Muscle layer of duodenum (tissue), 2 donors: ENCODE results near the gene TMEM178B.

ENCODE experiments used
- H3K27ac ChIP-seq: one replicate; pipeline ENCODE4 v1.7.0; 2013; ENCODE audit warnings: mild to moderate bottlenecking, low read length
- H3K27me3 ChIP-seq: one replicate; pipeline ENCODE4 v1.7.0; 2013; ENCODE audit warnings: low read depth, mild to moderate bottlenecking, control low read depth, low read length
- H3K36me3 ChIP-seq, 2 donors: one replicate each; pipeline ENCODE4 v1.7.0; 2013; ENCODE audit warnings: low read length in 2 of 2, control low read depth in 1 of 2, mild to moderate bottlenecking in 1 of 2; ENCODE audit not compliant: insufficient read depth in 2 of 2, control insufficient read depth in 1 of 2
- H3K4me1 ChIP-seq, 2 donors: one replicate each; pipeline ENCODE4 v1.7.0; 2013; ENCODE audit warnings: low read length in 2 of 2, mild to moderate bottlenecking in 2 of 2, control low read depth in 1 of 2, moderate library complexity in 1 of 2; ENCODE audit not compliant: insufficient read depth in 2 of 2, control insufficient read depth in 1 of 2
- H3K4me3 ChIP-seq, 2 donors: one replicate each; pipeline ENCODE4 v1.7.0; 2013; ENCODE audit warnings: low read length in 2 of 2, low read depth in 1 of 2, mild to moderate bottlenecking in 1 of 2
- H3K9me3 ChIP-seq, 2 donors: one replicate each; pipeline ENCODE4 v1.7.0; 2013; ENCODE audit warnings: low read length in 2 of 2, control low read depth in 1 of 2, mild to moderate bottlenecking in 1 of 2; ENCODE audit not compliant: control insufficient read depth in 1 of 2
- donor health status: healthy.

TMEM178B gene

DNA sequence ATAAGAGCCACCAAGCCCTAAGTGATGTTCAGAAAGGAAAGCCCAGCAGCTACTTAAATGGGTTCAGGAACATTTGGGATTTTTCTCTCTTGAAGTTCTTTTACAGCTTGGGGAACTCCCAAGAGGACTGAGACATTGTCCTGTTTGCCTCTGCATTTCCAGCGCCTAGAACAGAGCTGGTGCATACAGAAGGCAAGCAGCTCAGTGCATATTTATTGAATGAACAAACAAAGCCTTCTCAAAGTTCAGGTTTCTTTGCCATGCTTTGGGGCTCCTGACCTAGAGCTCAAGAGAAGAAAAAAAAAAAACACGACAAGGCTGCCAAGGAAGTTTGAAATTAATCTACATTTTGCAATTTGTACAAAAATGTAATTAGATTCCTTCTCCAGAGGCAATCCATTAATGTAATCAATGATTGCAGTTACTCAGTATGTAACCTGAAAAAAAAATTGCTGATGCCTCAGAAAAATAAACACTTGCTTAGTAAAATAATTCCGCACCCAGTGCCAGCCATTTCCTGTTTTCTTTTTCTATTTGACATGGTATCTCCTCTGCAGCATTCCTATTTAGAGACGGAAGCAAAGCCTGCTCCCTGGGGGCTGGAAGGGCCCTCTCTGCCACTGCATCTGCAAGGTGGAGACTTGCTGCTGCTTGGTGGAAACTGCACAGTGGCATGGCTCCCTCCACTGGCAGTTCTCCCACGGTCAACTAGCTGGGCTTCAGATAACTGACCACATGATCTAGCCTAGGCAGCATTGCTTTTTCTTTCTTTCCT lies 157.3 kb downstream of the TMEM178B start:
- H3K4me3 ChIP-seq, result no peak overlapping the region
- no peaks in the 10 kb centered on the region for H3K4me1 ChIP-seq
- H3K9me3 ChIP-seq, result no peaks in the 10 kb centered on the region
- H3K36me3 ChIP-seq, result no peaks in the 10 kb centered on the region
- no peak overlapping the region for H3K27ac ChIP-seq
- H3K27me3 ChIP-seq, result no peaks in the 10 kb centered on the region

DNA sequence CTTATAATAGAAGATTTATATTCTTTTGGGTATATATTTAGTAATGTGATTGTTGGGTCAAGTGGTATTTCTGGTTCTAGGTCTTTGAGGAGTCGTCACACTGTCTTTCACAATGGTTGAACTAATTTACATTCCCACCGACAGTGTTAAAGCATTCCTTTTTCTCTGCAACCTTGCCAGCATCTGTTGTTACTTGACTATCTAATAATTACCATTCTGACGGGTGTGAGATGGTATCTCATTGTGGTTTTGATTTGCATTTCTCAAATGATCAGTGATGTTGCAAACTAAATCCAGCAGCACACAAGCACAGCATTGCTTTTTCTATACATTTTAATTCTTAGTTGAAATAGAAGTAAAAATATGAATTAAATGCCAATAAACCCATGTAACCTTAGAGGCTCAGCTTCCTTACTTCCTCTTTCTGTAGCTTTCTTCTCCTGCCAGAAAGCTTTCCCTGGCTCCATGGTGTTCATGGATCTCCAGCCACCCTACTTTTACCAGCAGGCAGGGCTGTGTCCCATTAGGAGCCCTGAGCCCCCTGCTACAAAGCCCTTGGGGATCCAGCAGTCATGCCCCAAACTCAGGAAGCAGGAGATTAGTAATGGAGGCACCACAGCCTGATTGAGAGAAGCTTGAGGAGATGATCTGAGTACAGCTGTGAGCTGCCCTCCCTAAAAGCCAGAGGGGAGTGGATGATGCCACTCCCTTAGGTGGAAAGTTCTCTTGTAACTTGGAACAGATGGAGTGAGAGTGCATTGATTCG lies 158.6 kb downstream of the TMEM178B start:
- Histone ChIP-seq H3K27me3 (no peaks in the 10 kb centered on the region), H3K9me3 (no peaks in the 10 kb centered on the region), H3K4me1 (no peaks in the 10 kb centered on the region), H3K27ac (no peak overlapping the region), H3K36me3 (no peaks in the 10 kb centered on the region), H3K4me3 (no peak overlapping the region)

DNA sequence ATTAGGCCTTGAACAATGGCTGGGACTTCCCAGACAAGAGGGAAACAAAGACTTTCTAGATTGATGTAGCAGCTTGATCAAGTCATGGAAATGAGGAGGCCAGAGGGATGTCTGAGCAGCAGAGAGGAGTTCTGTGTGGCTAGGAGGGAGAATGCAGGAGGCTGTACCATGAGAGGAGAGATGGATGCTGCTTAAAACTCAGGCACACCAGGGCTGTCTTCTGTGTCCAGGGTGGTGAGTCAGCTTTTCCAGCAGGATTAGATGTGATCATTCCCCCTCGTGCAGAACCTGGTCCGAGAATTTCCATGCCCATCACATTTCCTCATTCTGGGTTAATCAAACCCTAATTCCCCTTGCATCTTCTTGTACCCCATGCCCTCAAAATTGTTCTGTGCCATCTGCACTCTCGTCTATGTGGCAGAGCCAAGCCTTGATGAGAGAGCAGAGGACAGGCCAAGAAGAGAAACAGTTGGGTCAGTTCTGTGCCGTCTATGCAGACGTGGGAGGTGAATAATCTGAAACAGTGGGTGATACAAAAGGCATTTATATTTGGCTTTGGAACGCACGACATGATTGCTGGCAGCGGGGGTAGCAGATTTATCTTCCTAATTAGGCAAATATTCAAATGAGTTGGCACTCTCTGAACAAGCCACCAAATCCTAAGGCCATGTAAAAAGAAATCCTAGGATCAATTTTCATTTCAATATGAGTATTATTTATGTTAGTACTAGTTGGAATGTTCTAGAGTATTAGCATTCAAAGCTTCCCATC lies 160.7 kb downstream of the TMEM178B start:
- no peaks in the 10 kb centered on the region for H3K36me3 ChIP-seq
- no peak overlapping the region for H3K4me3 ChIP-seq
- H3K9me3 ChIP-seq, result no peaks in the 10 kb centered on the region
- H3K27me3 ChIP-seq, result no peaks in the 10 kb centered on the region
- no peaks in the 10 kb centered on the region for H3K4me1 ChIP-seq
- no peak overlapping the region for H3K27ac ChIP-seq

DNA sequence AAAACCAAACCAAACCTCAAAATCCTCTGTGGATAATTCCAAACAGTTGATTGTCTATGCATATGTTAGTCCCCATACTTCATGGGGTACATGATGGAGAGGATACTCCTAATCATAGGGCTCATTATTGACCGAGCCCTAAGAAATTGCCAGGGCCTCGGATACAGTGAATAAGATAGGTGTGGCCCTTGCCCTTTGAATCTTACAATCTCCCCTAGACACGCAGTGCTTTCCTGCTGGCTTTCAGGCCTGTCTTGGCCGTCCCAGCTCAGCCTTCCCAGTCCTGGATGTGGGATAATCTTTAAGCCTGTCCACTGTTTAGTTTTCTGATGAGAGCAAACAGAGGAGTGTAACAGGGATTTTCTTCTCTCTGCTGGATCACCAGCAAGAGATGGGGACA lies 161.8 kb downstream of the TMEM178B start:
- H3K9me3 ChIP-seq, result no peaks in the 10 kb centered on the region
- no peak overlapping the region for H3K27ac ChIP-seq
- H3K27me3 ChIP-seq, result no peaks in the 10 kb centered on the region
- H3K36me3 ChIP-seq, result no peaks in the 10 kb centered on the region
- no peak overlapping the region for H3K4me3 ChIP-seq
- no peaks in the 10 kb centered on the region for H3K4me1 ChIP-seq

DNA sequence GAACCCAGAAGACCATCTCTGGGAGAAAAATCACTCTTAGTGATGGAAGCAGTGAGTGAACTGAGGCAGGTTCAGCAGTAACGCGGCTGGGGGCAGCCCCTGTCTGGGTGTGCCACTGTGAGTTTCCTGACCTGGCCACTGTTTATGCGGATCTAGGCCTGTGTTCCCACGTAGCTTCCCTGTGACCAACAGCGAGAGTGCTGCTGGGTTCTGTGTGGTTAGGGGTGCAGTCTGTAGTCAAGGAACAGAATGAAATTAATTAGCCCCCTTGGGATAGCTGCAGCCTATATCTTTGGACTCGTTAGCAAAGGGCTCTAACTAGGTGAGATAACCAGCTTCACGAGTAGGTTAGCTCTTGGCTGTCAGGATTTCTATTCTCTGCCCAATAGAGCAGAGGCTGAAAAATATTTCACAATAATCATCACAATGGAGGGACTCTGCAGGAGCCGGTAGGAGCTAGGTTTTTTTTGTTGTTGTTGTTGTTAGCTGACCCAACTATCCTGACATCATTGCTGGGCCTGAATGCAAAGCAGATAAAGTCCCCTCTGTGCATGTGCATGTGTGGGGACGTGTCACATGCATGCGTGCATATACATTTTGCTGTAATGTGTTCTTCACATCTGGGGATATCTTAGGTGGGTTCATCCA lies 164.9 kb downstream of the TMEM178B start:
- Histone ChIP-seq H3K27ac (no peak overlapping the region), H3K9me3 (no peaks in the 10 kb centered on the region), H3K4me1 (no peaks in the 10 kb centered on the region), H3K4me3 (no peak overlapping the region), H3K27me3 (no peaks in the 10 kb centered on the region), H3K36me3 (no peaks in the 10 kb centered on the region)

DNA sequence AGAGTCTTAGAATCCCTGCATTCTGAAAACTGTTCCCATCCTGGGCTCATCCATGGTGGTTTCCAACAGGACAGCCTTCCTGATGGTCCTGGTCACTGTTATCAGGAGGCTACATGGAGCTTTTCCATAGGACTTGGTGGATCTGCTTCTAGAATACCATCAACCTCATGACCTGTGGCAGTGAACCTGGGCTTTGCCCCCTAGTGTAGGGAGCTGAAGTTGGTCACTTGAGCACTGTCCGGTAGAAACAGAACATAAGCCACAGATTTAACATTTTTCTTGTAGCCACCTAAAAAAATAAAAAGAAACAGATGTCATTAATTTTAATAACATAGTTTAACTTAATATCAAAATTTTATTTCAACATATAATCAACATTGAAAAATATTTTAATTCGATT lies 165.8 kb downstream of the TMEM178B start:
- no peaks in the 10 kb centered on the region for H3K36me3 ChIP-seq
- H3K4me1 ChIP-seq, result no peaks in the 10 kb centered on the region
- H3K9me3 ChIP-seq, result no peaks in the 10 kb centered on the region
- H3K27ac ChIP-seq, result no peak overlapping the region
- H3K4me3 ChIP-seq, result no peak overlapping the region
- no peaks in the 10 kb centered on the region for H3K27me3 ChIP-seq

DNA sequence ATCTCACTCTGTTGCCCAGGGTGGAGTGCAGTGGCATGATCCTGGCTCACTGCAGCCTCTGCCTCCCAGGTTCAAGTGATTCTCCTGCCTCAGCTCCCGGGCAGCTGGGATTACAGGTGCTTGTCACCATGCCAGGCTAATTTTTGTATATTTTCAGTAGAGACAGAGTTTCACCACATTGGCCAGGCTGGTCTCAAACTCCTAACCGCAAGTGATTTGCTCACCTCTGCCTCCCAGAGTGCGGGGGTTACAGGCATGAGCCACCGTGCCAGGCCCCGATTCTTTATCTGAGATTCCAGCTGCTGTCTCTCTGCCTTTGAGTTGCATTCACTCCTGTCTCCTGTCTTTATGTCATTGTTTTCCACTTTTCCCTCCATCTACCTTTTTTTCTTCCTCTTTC lies 168.7 kb downstream of the TMEM178B start:
- no peak overlapping the region for H3K4me3 ChIP-seq
- H3K27me3 ChIP-seq, result no peaks in the 10 kb centered on the region
- H3K36me3 ChIP-seq, result no peaks in the 10 kb centered on the region
- no peaks in the 10 kb centered on the region for H3K9me3 ChIP-seq
- no peaks in the 10 kb centered on the region for H3K4me1 ChIP-seq
- H3K27ac ChIP-seq, result no peak overlapping the region

DNA sequence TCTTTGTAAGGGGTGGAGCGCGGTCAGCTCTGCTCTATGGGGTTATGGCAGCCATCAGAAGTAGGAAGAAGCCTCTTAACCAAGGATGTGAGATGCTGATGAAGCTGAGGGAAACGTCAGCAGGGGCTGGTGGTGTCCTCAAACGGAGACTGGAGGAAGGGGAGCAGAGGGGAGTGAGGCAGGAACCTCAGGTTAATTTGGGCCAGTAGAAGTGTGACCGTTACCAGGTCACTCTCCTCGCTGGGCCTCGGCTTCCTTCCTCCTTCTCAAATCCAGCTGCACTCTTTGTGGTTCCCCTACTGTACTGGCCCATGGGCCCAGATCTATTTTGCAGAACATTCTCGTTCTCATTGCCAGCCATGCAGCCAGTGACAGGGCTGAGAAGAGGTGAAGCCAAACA lies 169.5 kb downstream of the TMEM178B start:
- Histone ChIP-seq H3K4me3 (no peak overlapping the region), H3K9me3 (no peaks in the 10 kb centered on the region), H3K27ac (no peak overlapping the region), H3K36me3 (no peaks in the 10 kb centered on the region), H3K27me3 (no peaks in the 10 kb centered on the region), H3K4me1 (no peaks in the 10 kb centered on the region)

DNA sequence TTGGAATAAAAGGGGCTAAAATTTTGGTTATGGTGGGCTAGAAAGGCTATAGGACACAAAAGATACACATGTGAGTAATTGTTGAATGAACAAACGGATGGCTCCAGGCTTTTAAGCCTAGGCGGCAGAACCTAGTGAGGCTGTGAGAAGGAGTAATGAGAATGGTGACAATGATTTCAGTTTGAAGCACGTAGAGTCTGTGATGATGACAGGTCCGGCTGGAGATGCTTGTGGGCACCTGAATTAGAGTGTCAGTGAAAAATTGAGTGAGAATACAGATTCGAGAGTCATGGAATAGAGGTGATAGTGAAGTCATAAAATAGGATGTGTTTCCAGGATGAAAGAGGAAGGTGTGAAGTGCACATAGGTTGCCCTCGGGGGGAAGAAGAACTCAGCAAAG lies 170.6 kb downstream of the TMEM178B start:
- Histone ChIP-seq H3K9me3 (no peaks in the 10 kb centered on the region), H3K4me1 (no peaks in the 10 kb centered on the region), H3K27me3 (no peaks in the 10 kb centered on the region), H3K4me3 (no peak overlapping the region), H3K36me3 (no peaks in the 10 kb centered on the region), H3K27ac (no peak overlapping the region)

DNA sequence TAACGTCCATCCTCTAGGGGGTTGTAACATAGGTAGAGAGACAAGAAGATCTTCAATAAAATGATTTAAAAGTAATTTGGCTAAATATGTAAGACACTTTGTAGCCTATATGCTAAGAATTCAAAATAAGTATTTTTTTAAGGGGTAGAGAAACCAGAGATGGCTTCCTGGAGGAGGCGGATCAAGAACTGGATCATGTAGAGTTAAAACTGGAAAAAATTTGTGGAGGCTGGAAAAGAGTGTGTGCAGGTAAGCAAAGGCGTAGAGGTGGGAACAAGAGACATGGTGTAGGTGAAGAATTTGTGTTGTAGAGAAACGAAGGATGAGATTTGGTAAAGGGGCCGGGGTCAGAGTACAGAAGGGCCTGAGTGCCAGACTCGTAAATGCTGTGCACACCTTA lies 172.6 kb downstream of the TMEM178B start:
- Histone ChIP-seq H3K4me1 (no peaks in the 10 kb centered on the region), H3K27me3 (no peaks in the 10 kb centered on the region), H3K36me3 (no peaks in the 10 kb centered on the region), H3K9me3 (no peaks in the 10 kb centered on the region), H3K27ac (no peak overlapping the region), H3K4me3 (no peak overlapping the region)

DNA sequence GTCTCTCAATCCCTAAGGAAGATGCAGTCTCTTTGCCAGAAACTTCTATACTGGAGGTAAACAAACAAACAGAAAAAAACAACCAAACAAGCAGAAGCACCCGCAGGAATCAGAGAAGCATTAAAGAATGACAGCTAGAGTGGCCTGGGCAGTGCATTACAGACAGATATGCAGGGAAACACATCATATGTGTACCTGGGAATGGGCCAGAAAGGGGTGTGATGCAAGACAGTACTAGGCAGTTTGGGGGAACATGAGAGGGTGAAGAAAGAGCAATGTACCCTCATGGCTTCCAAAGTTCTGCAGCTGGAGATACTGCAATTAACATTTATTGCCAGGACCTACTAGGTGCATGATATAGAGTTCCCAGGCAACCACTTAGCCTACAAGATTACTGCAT lies 177.3 kb downstream of the TMEM178B start:
- Histone ChIP-seq H3K4me3 (no peak overlapping the region), H3K27me3 (no peaks in the 10 kb centered on the region), H3K9me3 (no peaks in the 10 kb centered on the region), H3K27ac (no peak overlapping the region), H3K36me3 (no peaks in the 10 kb centered on the region), H3K4me1 (no peaks in the 10 kb centered on the region)
